ENCODE measurements around the gene EDIL3. TPM values are rescaled to one million over a fixed set of nuclear protein-coding genes. Genes with fewer than 3 reads are reported as not detected.

EDIL3 gene
- total and polyA plus RNA-seq, 9 of the 15 experiments (the other 6 are each of a cell fraction or from before 2014, with no cell fraction given): 0.09 TPM; not detected in 8

DNA sequence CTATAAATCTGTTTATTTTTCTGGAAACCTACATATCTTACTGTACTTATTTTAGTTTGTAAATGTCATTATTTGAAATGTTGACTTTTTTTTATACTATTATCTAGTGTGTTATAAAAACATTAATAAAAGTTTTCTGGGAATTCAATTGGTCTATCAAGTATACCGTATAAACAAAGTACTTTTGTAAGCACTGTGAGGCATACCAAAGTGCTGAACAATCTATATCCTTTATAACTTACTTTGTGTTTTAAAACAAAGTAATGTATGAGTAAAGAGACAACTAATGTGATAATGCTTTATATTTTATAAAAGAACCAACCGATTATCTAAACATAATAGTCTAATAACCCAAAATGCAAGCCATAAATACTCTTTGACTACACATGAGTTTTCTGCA lies 23.1 kb downstream of the EDIL3 start:
- Histone ChIP-seq H3K4me3 (no peak overlapping the region), H3K4me2 (ENCODE audit: insufficient read depth, low read length) (no peak overlapping the region), H3K9me3 (replicated peaks; ENCODE audit: control insufficient read depth, insufficient read depth, low read depth, low read length) (no peaks in the 10 kb centered on the region), H3K9me1 (ENCODE audit: control insufficient read depth, insufficient read depth, low read length) (no peaks in the 10 kb centered on the region), H3K79me2 (ENCODE audit: control insufficient read depth, insufficient read depth, low read length) (no peaks in the 10 kb centered on the region), H3K9ac (ENCODE audit: insufficient read depth in 1 of 2, low read depth in 2 of 2, low read length in 2 of 2) (no peak overlapping the region), H3K27ac (ENCODE audit: extremely low read depth, low read depth, low read length) (no peak overlapping the region), H4K20me1 (replicated peaks; ENCODE audit: control insufficient read depth, insufficient read depth, low read length) (no peaks in the 10 kb centered on the region), H3K4me1 (replicated peaks in 1 of 2; ENCODE audit: control insufficient read depth in 2 of 2, insufficient read depth in 2 of 2, low read length in 2 of 2) (no peaks in the 10 kb centered on the region), H3K27me3 (ENCODE audit: control insufficient read depth in 2 of 2, insufficient read depth in 2 of 2, low read length in 2 of 2) (no peaks in the 10 kb centered on the region), H2AFZ (ENCODE audit: low read depth, low read length) (no peak overlapping the region), H3K36me3 (ENCODE audit: control insufficient read depth, insufficient read depth, low read length) (no peaks in the 10 kb centered on the region)
- POLR2A ChIA-PET: no interaction called here
- 0% methylated on average over 2 of the region's 2 CpGs for WGBS (ENCODE audit: insufficient coverage, low coverage, missing lambda C conversion rate)
- in situ Hi-C loops (cut with MboI): no loop called here
- CTCF ChIA-PET (ENCODE audit: low intra/inter-chr PET ratio): no interaction called here
- FAIRE-seq (no peak), ATAC-seq (no peak), DNase-seq (ENCODE audit: extremely low read depth in 1 of 4, low spot score in 3 of 4) (no peak)
- no peak for TF ChIP-seq RFX5 (IDR thresholded peaks at IDR 0.05; ENCODE audit: low read depth, low read length)
- no peak for TF ChIP-seq BRD4 (IDR thresholded peaks at IDR 0.05)
- no peak for TF ChIP-seq ZNF263 (CRISPR knock-in tag; IDR thresholded peaks at IDR 0.05; ENCODE audit: borderline replicate concordance)
- intact Hi-C loops (cut with micrococcal nuclease): no loop called here
- BruUV-seq (replicated peaks): no TSS peak

DNA sequence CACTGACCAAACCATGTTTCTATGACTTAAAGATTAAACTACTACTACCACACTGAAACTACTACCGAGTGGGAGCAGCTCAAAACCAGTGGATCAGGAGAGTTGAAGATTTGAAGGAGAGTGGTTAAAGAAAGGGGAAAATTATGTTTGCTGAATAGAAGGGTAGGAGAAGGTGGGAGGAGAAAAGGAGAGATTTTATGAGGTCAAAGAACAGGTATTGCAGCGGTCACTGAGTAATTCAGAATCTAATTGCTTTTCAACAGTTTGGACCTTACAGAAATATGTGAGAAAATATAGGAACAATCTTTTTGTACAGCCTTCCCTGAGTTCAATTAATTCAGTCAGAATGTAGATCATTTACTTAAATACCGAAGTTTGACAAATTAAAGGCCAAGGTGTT lies 24.6 kb downstream of the EDIL3 start:
- TF ChIP-seq TCF7 (IDR thresholded peaks at IDR 0.05; ENCODE audit: borderline replicate concordance) (no peak), ELF2 (CRISPR knock-in tag; IDR thresholded peaks at IDR 0.05) (no peak), L3MBTL2 (IDR thresholded peaks at IDR 0.05) (no peak), ILF3 (IDR thresholded peaks at IDR 0.05; ENCODE audit: borderline replicate concordance) (no peak), CC2D1A (IDR thresholded peaks at IDR 0.05) (no peak), FOXK2 (conservative IDR thresholded peaks at IDR 0.05 in 1 of 2, IDR thresholded peaks at IDR 0.05 in 1 of 2; ENCODE audit: low read depth in 2 of 2) (no peak), PRPF4 (IDR thresholded peaks at IDR 0.05; ENCODE audit: insufficient read depth, low read depth, low read length, poor library complexity, severe bottlenecking) (no peak)
- 0% methylated on average over 3 of the region's 3 CpGs for WGBS (ENCODE audit: insufficient coverage, low coverage, missing lambda C conversion rate)
- FAIRE-seq: no peak
- Histone ChIP-seq H3K9me3 (replicated peaks; ENCODE audit: control insufficient read depth, insufficient read depth, low read depth, low read length) (no peaks in the 10 kb centered on the region), H3K9me1 (ENCODE audit: control insufficient read depth, insufficient read depth, low read length) (no peaks in the 10 kb centered on the region), H3K4me1 (replicated peaks in 1 of 2; ENCODE audit: control insufficient read depth in 2 of 2, insufficient read depth in 2 of 2, low read length in 2 of 2) (no peaks in the 10 kb centered on the region), H2AFZ (ENCODE audit: low read depth, low read length) (no peak overlapping the region), H3K36me3 (ENCODE audit: control insufficient read depth, insufficient read depth, low read length) (no peaks in the 10 kb centered on the region), H3K4me3 (no peak overlapping the region), H4K20me1 (replicated peaks; ENCODE audit: control insufficient read depth, insufficient read depth, low read length) (no peaks in the 10 kb centered on the region), H3K4me2 (ENCODE audit: insufficient read depth, low read length) (no peak overlapping the region), H3K27ac (ENCODE audit: extremely low read depth, low read depth, low read length) (no peak overlapping the region), H3K27me3 (ENCODE audit: control insufficient read depth in 2 of 2, insufficient read depth in 2 of 2, low read length in 2 of 2) (no peaks in the 10 kb centered on the region), H3K79me2 (ENCODE audit: control insufficient read depth, insufficient read depth, low read length) (no peaks in the 10 kb centered on the region), H3K9ac (ENCODE audit: insufficient read depth in 1 of 2, low read depth in 2 of 2, low read length in 2 of 2) (no peak overlapping the region)
- POLR2A ChIA-PET: no interaction called here
- intact Hi-C loops (cut with micrococcal nuclease): no loop called here
- CTCF ChIA-PET (ENCODE audit: low intra/inter-chr PET ratio): no interaction called here
- ATAC-seq: no peak
- no peak for DNase-seq (ENCODE audit: extremely low read depth in 1 of 4, low spot score in 3 of 4)
- in situ Hi-C loops (cut with MboI): no loop called here
- BruUV-seq (replicated peaks): no TSS peak

Measured in K562 (cell line).